Right kidney (tissue), 9 donors: ENCODE results near the gene KCP.
"Not testable (repeated sequence)": the region's sequence is repeated elsewhere in the genome, so short reads cannot be mapped to it uniquely, and the experiment has no call there.

Experiments used
- DNase-seq: peaks from one replicate; pipeline ENCODE4 v3.0.0-alpha.2; 2016
- long read RNA-seq, 8 donors: transcript quantifications; one replicate each; lab custom pipeline, GENCODE V29; 2026

Gene KCP
- long read RNA-seq, donor 1 = 0 reads
- long read RNA-seq, donor 2, partial matches to known transcripts = 0 of 1 reads
- long read RNA-seq, donor 2, other reads (novel, unspliced or antisense) = 0 of 1 reads
- long read RNA-seq, donor 3, full-length matches to known transcripts = 1 of 1 reads
- long read RNA-seq, donor 3, partial matches to known transcripts = 0 of 1 reads
- long read RNA-seq, donor 3, other reads (novel, unspliced or antisense) = 0 of 1 reads
- long read RNA-seq, donor 4, partial matches to known transcripts = 0 of 1 reads
- long read RNA-seq, donor 4, other reads (novel, unspliced or antisense) = 0 of 1 reads
- long read RNA-seq, donor 5 = 0 reads
- long read RNA-seq, donor 6, partial matches to known transcripts = 5 of 5 reads
- long read RNA-seq, donor 6, other reads (novel, unspliced or antisense) = 0 of 5 reads
- long read RNA-seq, donor 7 = 0 reads
- long read RNA-seq, donor 8 = 0 reads

- DNase-seq = peak; percentile 82
Observed at GRCh38 chr7:128910569-128910945, at the start of gene KCP. Gene KCP, minus strand, starts transcription at chr7:128910709. Its CDS starts 33 bp downstream, at chr7:128910676.

- DNase-seq = no peak
Observed at GRCh38 chr7:128959296-128959695, 48.8 kb upstream of the KCP start.

- no peak for DNase-seq
Observed at GRCh38 chr7:128955981-128956380, 45.5 kb upstream of the KCP start.

DNA sequence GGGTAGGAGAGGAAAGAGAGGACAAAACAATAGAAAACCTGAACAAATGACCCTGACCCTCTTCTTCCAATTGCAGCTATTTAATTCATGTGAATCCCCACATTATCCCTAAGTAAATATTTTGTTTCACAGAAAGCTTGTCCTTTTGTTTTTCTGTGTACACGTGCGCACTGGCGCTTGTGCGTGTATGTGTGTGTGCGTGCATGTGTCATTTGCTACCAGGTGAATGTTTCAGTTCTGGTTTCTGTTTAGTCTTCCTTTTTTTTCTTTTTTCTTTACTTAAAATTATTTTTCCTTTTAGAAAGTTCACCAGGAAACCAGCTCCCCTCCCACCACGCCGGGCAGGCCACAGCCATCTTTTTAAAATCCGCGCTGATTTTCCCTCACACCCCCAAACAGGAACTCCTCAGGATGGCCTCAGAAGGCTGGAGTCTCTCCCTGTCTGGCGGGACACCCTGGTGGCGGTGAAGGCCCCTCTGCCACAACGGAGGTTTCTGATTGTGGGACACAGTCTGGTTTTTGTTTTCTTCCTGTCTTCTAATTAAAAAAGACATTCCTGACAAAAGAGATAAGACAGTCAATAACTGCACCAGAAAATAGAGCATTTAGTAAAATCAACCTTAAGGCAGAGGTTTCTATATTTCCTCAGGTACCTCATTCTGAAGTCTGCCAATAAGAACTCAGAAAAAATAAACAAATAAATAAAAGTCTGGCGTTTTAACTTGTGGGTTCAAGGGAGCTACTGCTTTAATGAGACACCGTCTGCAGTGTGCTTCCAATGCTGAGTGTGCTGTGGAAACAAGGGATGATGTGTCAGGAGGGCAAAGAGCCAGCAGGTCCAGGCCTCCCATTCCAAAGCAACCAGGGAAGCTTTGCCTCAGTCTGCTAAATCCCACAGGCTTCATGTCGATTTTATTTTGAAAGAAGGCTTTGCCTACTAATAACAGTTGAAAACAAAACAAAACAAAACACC lies 44.6 kb upstream of the KCP start:
- DNase-seq = no peak

- no peak for DNase-seq
Observed at GRCh38 chr7:128954150-128954549, 43.6 kb upstream of the KCP start.

DNA sequence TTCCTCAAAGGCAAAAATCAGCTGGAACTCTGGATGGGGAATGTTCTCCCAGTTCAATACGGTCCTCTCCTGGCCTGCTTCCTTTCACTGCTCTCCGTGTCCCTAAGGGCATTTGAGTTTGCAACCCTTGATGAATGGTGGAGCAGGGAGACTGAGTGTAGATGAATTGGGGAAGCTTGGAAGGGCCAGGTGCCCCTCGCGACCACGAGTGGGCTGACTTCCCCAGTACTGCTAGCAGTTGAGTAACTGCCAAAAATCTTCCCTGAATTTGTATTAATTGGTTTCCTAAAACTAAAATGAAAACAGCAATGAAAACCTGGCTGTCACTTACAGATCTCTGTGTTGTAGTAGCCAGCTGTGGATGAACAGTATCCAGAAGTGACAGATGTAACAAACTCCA lies 40.8 kb upstream of the KCP start:
- no peak for DNase-seq

- no peak for DNase-seq
Observed at GRCh38 chr7:128948976-128949760, 38.7 kb upstream of the KCP start.

DNA sequence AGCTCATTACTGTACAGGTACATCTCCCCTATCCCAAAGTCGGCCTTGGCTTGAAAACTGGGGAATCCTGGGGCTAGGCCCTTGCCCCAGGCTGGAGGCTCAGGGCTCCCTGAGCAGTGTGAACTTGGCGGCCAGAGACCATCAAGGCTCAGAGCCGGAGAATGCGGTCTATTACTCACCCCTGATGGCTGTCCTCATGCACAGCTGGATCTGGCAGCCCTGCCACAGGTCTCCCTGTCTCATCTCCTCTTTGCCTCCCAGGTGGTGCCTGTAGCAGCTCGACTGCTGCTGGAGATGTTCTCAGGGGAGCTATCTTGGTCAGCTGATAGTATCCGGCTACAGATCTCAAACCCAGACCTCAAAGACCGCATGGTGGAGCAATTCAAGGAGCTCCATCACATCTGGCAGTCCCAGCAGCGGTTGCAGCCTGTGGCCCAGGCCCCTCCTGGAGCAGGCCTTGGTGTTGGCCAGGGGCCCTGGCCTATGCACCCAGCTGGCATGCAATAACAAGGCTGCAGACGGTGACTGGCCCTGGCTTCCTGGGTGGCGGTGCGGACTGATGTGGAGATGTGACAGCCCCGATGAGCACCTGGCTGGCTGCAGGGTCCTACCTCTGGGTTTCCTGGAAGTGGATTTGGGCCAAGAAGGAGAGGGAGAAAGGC lies 37.9 kb upstream of the KCP start:
- no peak for DNase-seq

DNA sequence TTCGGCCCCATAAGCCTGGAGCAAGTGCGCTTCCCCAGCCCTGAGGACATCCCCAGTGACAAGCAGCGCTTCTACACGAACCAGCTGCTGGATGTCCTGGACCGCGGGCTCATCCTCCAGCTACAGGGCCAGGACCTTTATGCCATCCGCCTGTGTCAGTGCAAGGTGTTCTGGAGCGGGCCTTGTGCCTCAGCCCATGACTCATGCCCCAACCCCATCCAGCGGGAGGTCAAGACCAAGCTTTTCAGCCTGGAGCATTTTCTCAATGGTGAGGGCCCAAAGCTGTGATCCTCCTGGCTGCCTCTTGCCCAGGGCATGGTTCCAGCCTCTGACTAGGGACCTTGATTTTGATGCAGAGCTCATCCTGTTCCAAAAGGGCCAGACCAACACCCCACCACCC lies 37.3 kb upstream of the KCP start:
- DNase-seq = no peak

- DNase-seq = no peak
Observed at GRCh38 chr7:128946936-128947830, 36.7 kb upstream of the KCP start.

DNA sequence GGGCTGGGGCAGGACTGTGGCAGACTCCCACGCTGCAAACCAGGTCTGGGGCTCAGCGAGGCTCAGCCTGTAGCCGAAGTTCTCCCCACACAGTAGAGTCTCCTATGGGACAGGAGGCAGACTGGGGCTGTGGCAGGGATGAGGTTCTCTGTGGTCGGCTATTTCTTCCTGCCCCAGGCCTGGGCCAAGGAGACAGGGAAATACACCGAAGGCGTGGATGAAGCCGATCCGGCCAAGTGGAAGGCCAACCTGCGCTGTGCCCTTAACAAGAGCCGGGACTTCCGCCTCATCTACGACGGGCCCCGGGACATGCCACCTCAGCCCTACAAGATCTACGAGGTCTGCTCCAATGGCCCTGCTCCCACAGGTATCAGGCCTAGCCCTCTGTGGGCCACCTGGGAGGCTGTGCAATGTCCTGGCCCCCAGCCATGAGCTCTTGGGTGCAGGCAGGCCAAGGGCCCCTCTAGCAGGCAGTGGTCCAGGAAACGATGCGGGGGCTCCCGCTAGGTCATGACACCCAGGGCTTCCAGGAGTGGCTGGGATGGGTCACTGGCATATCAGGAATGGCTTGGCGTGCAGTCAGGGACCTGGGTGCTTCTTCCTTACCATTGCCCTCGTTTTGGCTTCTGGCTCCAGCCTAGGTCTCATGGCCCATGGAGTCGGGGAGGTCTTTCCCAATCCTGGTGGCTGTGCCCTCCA lies 35.3 kb upstream of the KCP start:
- no peak for DNase-seq

- no peak for DNase-seq
Observed at GRCh38 chr7:128944487-128945236, 34.2 kb upstream of the KCP start.

DNA sequence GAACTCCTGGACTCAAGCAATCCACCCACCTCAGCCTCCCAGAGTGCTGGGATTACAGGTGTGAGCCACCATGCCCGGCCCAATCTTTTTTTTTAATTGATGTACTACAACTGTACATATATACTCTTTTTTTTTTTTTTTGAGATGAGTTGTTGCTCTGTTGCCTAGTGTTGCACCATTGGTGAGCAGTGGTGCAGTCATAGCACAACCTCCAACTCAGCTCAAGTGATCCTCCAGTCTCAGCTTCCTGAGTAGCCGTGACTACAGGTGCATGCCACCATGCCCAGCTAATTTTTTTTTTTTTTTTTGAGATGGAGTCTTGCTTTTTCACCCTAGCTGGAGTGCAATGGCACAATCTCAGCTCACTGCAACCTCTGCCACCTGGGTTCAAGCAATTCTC lies 32.7 kb upstream of the KCP start:
- DNase-seq = not testable (repeated sequence)

- no peak for DNase-seq
Observed at GRCh38 chr7:128941946-128942526, 31.5 kb upstream of the KCP start.

GRCh38 chr7:128941323-128941890 lies 30.9 kb upstream of the KCP start:
- no peak for DNase-seq

DNA sequence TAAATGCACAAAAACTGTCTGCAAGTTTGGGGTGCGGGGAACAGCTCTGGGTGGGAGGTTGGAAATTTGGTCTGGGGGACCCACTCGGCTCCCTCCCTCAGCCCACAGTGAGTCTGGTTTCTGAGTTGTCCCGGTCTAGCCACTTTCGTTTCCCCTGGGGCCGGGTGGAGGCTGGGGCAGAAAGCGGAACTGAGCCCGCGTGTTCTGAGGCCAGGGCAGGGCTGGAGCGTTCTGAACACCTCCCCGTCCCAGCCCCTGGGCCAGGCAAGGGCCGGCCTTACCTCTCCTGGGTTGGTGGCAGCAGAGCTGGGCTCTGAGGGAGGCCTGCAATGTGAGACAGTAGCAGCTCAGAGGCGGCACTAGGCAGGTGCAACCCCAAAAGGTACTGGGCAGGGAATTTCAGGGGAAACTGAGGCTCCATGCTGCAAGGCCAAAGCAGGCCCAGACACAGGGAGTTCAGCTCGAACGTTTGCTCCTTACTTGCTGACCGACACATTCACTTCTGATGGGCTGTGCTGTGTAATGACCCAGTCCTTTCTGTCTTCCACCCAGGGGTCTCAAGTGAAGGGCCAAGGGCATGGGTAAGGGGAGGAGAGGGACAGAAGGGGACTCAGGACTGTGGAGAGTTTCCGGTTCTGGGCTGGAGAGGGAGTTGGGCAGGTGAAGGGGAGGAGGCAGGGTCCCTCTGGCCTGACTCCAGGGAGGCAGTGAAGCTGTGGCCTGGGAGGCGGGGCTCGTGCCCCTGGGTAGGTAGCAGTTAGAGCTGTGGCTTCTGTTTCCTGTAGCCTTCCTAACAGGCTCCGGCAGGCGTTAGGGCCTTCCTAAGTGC lies 30.2 kb upstream of the KCP start:
- no peak for DNase-seq

- DNase-seq = no peak
Observed at GRCh38 chr7:128939861-128940410, 29.4 kb upstream of the KCP start.
